ENCODE data around the gene IGSF8.

The IGSF8 gene

GRCh38 chr1:160103658-160104408 lies 5.4 kb upstream of the IGSF8 start:
- DNase-seq (ENCODE audit: low read depth in 3 of 3): no peak

GRCh38 chr1:160101717-160102522 lies 3.5 kb upstream of the IGSF8 start:
- no peak for DNase-seq (ENCODE audit: low read depth in 3 of 3)

DNA sequence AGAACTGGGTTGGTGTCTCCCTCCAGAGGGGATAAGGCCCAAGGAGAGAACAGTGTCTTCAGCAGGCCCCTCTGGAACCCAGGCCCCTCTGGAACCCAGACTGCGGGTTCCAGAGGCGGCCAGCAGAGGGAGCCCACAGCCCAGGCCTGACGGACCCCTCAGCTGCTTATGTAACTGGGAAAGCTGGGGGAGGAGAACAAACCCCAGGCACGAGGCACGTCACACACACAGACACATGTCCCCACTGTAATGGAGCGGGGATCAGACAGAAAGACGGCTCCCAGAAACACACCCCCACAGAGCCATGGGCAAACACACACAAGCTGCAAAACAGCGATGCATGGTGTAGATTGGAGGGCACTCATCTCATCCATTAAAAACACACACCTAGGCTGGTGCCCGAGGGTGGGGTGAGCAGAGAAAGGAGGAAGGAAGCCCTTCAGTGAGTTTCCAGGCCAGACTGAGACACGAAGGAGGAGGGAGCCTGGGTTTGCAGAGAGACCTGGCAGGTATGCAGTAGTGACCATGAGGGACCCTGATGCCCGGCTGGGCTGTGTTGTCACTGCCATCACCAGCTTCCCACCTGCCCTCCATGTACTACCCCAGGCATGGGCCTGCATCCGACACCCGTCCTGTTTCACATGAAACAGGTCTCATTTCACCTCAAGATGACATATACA lies 2.8 kb upstream of the IGSF8 start:
- peak; percentile 55 to 64 (median 62) for DNase-seq (ENCODE audit: low read depth in 3 of 3)

- DNase-seq (ENCODE audit: low read depth in 3 of 3): no peak
These were observed 1.4 kb upstream of the IGSF8 start for GRCh38 chr1:160099716-160100375.

- DNase-seq (ENCODE audit: low read depth in 3 of 3): peak; percentile 95 to 98 (median 95)
These were observed 588 bp upstream of the IGSF8 start for GRCh38 chr1:160098852-160099561.

GRCh38 chr1:160097151-160097910 lies 1.1 kb downstream of the IGSF8 start:
- DNase-seq (ENCODE audit: low read depth in 3 of 3): peak in 1 of 3 donors; percentile 48

- no peak for DNase-seq (ENCODE audit: low read depth in 3 of 3)
These were observed 1.9 kb downstream of the IGSF8 start for GRCh38 chr1:160096274-160097116.

GRCh38 chr1:160095382-160096105 lies 2.9 kb downstream of the IGSF8 start:
- DNase-seq (ENCODE audit: low read depth in 3 of 3): no peak

DNA sequence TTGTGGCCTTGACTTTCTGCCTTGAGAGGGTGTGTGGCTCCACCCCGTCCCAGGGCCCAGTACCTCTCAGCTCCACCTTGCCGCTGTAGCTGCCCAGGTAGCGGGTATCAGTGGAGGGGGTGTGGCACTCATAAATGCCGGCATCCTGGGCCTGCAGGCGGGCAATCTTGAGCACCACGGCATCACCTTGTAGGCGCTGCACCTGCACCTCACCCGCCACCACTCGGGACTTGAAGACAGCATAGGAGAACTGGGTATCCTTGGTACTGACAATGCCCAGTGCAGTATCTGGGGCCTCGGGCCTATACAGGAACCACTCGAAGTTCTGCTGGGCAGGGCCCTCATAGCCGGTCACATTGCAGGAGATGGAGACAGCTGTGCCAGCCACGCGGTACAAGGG lies 3.6 kb downstream of the IGSF8 start:
- DNase-seq (ENCODE audit: low read depth in 3 of 3): no peak

GRCh38 chr1:160094291-160094625 lies 4.2 kb downstream of the IGSF8 start:
- DNase-seq (ENCODE audit: low read depth in 3 of 3): no peak

DNA sequence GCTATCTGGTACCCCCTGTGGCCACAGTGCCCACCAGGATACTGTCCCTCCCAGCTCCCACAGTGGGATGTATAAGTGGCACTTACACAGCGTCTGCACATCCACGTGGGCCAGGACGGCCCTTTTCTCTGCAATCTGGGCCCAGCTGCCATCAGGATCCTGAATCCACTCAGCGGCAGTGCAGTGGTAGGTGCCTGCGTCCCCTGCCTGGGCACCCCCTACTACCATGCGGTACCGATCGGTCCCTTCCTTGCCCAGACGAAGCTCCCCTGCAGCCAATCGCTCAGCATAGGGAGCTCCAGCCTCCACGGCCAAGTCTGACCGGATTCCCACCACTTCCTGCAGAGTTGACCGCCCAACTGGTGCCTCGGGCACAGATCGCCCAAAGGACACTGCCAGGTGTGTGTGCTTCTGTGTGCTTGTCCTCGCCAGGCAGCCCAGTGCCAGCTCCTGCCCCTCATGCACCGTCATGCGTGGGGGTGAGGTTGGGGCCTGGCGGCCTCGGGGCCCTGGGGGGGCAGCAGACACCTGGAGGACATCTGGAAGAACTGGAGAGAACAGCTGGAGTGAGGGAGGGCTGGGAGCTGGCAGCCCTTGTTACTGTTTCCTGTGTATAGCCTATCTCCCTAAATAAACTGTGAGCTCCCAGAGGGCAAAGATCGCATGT lies 4.7 kb downstream of the IGSF8 start:
- DNase-seq (ENCODE audit: low read depth in 3 of 3): no peak

GRCh38 chr1:160093069-160093395 lies 5.4 kb downstream of the IGSF8 start:
- DNase-seq (ENCODE audit: low read depth in 3 of 3): no peak

- no peak for DNase-seq (ENCODE audit: low read depth in 3 of 3)
These were observed 5.9 kb downstream of the IGSF8 start for GRCh38 chr1:160092366-160093068.

DNA sequence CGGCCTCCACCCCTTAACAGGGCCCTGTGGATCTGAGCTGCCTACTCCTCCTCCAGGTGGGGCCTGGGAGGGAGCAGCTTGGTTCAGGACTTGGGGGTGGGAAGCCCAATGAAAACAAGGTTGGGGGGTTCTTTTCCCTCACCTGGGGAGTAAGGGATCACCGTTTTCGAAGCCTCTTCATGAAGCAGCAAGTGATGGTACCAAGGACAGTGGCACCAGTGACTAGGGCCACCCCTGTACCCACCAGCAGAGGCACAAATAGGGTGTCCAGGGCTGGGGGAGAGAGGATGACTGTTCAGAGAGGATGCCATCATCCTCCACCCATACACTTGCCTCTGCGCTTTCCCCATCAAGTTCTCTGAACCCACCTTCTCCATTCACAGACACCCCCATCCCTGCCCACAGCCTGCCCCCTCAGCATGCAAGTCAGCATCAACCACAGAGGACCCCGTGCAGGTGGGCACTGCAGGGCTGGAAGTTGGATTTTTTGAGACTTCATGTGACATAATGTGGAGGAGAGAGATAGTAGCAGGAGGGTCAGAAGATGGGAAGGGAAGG lies 6.7 kb downstream of the IGSF8 start:
- DNase-seq (ENCODE audit: low read depth in 3 of 3): no peak

GRCh38 chr1:160090760-160091159 lies 7.7 kb downstream of the IGSF8 start:
- DNase-seq (ENCODE audit: low read depth in 3 of 3): no peak

DNA sequence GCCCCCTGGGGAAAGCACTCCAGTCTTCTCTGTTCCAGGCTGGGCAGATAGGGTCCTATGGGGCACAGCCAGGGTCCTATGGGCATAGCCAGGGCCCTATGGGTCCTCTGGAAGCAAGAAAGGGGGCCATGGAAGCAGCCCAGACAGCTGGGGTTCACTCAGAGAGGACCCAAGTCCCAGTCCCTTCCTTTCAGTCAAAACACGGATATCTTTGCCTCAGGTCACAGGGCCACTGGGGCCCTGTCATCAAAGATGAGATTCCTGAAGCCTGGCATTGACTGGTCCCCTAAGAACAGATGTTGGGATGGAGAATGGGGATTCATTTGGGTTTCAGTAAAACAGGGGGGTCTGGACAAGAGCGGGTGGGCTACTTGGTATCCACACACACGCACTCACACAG lies 8.5 kb downstream of the IGSF8 start:
- DNase-seq (ENCODE audit: low read depth in 3 of 3): no peak

- no peak for DNase-seq (ENCODE audit: low read depth in 3 of 3)
These were observed 11.2 kb downstream of the IGSF8 start for GRCh38 chr1:160087118-160087662.
